IMR-90 (cell line): ENCODE data around the gene NHSL2. TPM values are rescaled to one million over a fixed set of nuclear protein-coding genes. Genes with fewer than 3 reads are reported as not detected.

Experiments
- ATAC-seq: fragments of 200-7000 bp; cut with Tn5 transposase; 2 replicates; pipeline ENCODE4 v1.9.1; 2020; ENCODE audit warnings: low read depth, mild to moderate bottlenecking, moderate library complexity
- BruUV-seq: library from RNA; stranded (reverse); fragments of 400-500 nt; replicated peaks from 2 replicates; lab custom pipeline; 2021; lab: Mats Ljungman, UMichigan
- CTCF ChIA-PET: fragments of 300-600 bp; formaldehyde crosslinking; extraction: SDS; loops from one replicate; lab custom pipeline; 2021; ENCODE audit warnings: antibody characterized with exemption; lab: Yijun Ruan, JAX
- POLR2A ChIA-PET: fragments of 300-600 bp; sonication (Branson Sonifier 250); formaldehyde crosslinking; loops from one replicate; lab custom pipeline; 2022; ENCODE audit warnings: antibody characterized with exemption; ENCODE audit not compliant: unreplicated experiment; lab: Charles Lee
- DNase-seq: peaks from one replicate; pipeline ENCODE4 v3.0.0; 2013
- H2AFZ ChIP-seq: replicated peaks from 2 replicates; pipeline ENCODE3; 2013; ENCODE audit warnings: low read length, mild to moderate bottlenecking; ENCODE audit not compliant: poor library complexity
- H2AK5ac ChIP-seq: 2 replicates; pipeline ENCODE4 v1.6.1; 2013; ENCODE audit warnings: low read depth, low read length, inconsistent platforms
- H2AK9ac ChIP-seq: replicated peaks from 2 replicates; pipeline ENCODE3; 2013; ENCODE audit warnings: mild to moderate bottlenecking, low read depth, low read length, moderate library complexity; ENCODE audit not compliant: poor library complexity
- H2BK120ac ChIP-seq: 2 replicates; pipeline ENCODE4 v1.6.1; 2013; ENCODE audit warnings: low read depth, low read length, inconsistent platforms
- H2BK15ac ChIP-seq: 3 replicates; pipeline ENCODE4 v1.6.1; 2013; ENCODE audit warnings: low read depth, low read length, inconsistent platforms
- H2BK20ac ChIP-seq: 2 replicates; pipeline ENCODE4 v1.6.1; 2013; ENCODE audit warnings: low read depth, mild to moderate bottlenecking, inconsistent platforms, low read length, moderate library complexity
- H2BK5ac ChIP-seq: 2 replicates; pipeline ENCODE4 v1.6.1; 2013; ENCODE audit warnings: mild to moderate bottlenecking, low read depth, low read length, inconsistent platforms; ENCODE audit not compliant: poor library complexity, severe bottlenecking
- H3K14ac ChIP-seq: replicated peaks from 2 replicates; pipeline ENCODE4 v1.6.1; 2013; ENCODE audit warnings: low read depth, low read length, inconsistent platforms
- H3K18ac ChIP-seq: 2 replicates; pipeline ENCODE4 v1.6.1; 2013; ENCODE audit warnings: low read depth, low read length, control low read depth
- H3K23ac ChIP-seq: 2 replicates; pipeline ENCODE4 v1.6.1; 2013; ENCODE audit warnings: low read depth, low read length, inconsistent platforms
- H3K27ac ChIP-seq: 2 replicates; pipeline ENCODE4 v1.5.1; 2013; ENCODE audit warnings: mild to moderate bottlenecking, control low read depth, low read length; ENCODE audit not compliant: insufficient read depth
- H3K27me3 ChIP-seq: 2 replicates; pipeline ENCODE4 v1.6.1; 2013; ENCODE audit warnings: low read length; ENCODE audit not compliant: control insufficient read depth, insufficient read depth
- H3K36me3 ChIP-seq: 2 replicates; pipeline ENCODE4 v1.6.1; 2013; ENCODE audit warnings: low read length, mixed read lengths; ENCODE audit not compliant: control insufficient read depth, insufficient read depth
- H3K4ac ChIP-seq: 2 replicates; pipeline ENCODE4 v1.6.1; 2013; ENCODE audit warnings: low read depth, low read length, inconsistent platforms
- H3K4me1 ChIP-seq: 2 replicates; pipeline ENCODE4 v1.6.1; 2013; ENCODE audit warnings: low read length, mixed read lengths; ENCODE audit not compliant: control insufficient read depth, insufficient read depth
- H3K4me2 ChIP-seq: 2 replicates; pipeline ENCODE4 v1.6.1; 2013; ENCODE audit warnings: low read depth, mild to moderate bottlenecking, control low read depth, low read length, moderate library complexity
- H3K4me3 ChIP-seq: 2 replicates; pipeline ENCODE4 v1.5.1; 2013; ENCODE audit warnings: low read depth, mild to moderate bottlenecking, control low read depth, low read length, moderate library complexity; ENCODE audit not compliant: insufficient read depth
- H3K56ac ChIP-seq: 2 replicates; pipeline ENCODE4 v1.6.1; 2013; ENCODE audit warnings: low read length, inconsistent platforms; ENCODE audit not compliant: insufficient read depth; ENCODE audit errors: extremely low read depth
- H3K79me1 ChIP-seq, 2 experiments: 2 replicates each; pipeline ENCODE4 v1.6.1; 2013; ENCODE audit warnings: low read length in 2 of 2, inconsistent platforms in 1 of 2, low read depth in 1 of 2
- H3K9ac ChIP-seq: 2 replicates; pipeline ENCODE4 v1.6.1; 2013; ENCODE audit warnings: low read depth, low read length, control low read depth
- H3K9me1 ChIP-seq: 2 replicates; pipeline ENCODE4 v1.6.1; 2013; ENCODE audit warnings: low read length, inconsistent platforms; ENCODE audit not compliant: insufficient read depth
- H3K9me3 ChIP-seq: 2 replicates; pipeline ENCODE4 v1.6.1; 2013; ENCODE audit warnings: low read length; ENCODE audit not compliant: control insufficient read depth, insufficient read depth
- H4K20me1 ChIP-seq: 2 replicates; pipeline ENCODE4 v1.6.1; 2013; ENCODE audit warnings: low read length, inconsistent platforms; ENCODE audit not compliant: insufficient read depth
- H4K5ac ChIP-seq: 2 replicates; pipeline ENCODE4 v1.6.1; 2013; ENCODE audit warnings: mild to moderate bottlenecking, low read depth, low read length, control low read depth
- H4K8ac ChIP-seq, 2 experiments: 2 replicates each; pipeline ENCODE4 v1.6.1; 2013; ENCODE audit warnings: low read depth in 2 of 2, low read length in 2 of 2, control low read depth in 1 of 2, inconsistent platforms in 1 of 2
- H4K91ac ChIP-seq: 2 replicates; pipeline ENCODE4 v1.6.1; 2013; ENCODE audit warnings: low read depth, low read length, inconsistent platforms; ENCODE audit not compliant: insufficient read depth
- BHLHE40 ChIP-seq: fragments of 150-350 bp; IDR thresholded peaks from 2 replicates; pipeline ENCODE4 v1.6.1; 2016; ENCODE audit warnings: mild to moderate bottlenecking, low read depth, low read length
- CEBPB ChIP-seq: IDR thresholded peaks from 2 replicates; pipeline ENCODE4 v1.6.1; 2012; ENCODE audit warnings: low read depth, low read length, improper control_type of control experiment
- CHD1 ChIP-seq: IDR thresholded peaks from 2 replicates; pipeline ENCODE4 v1.6.1; 2012; ENCODE audit warnings: low read depth, low read length, improper control_type of control experiment
- CTCF ChIP-seq: conservative IDR thresholded peaks from 2 replicates; pipeline ENCODE4 v1.5.1; 2012; ENCODE audit warnings: mild to moderate bottlenecking, low read depth, low read length, improper control_type of control experiment
- ELK1 ChIP-seq: fragments of 150-350 bp; IDR thresholded peaks from 2 replicates; pipeline ENCODE4 v1.6.1; 2016; ENCODE audit warnings: low read depth, mild to moderate bottlenecking, low read length, moderate library complexity, borderline replicate concordance
- FOS ChIP-seq: fragments of 150-350 bp; IDR thresholded peaks from 2 replicates; pipeline ENCODE4 v1.6.1; 2016; ENCODE audit warnings: low read depth, low read length
- MAFK ChIP-seq: IDR thresholded peaks from 2 replicates; pipeline ENCODE4 v1.6.1; 2012; ENCODE audit warnings: low read depth, low read length, improper control_type of control experiment
- MAZ ChIP-seq: IDR thresholded peaks from 2 replicates; pipeline ENCODE4 v1.6.1; 2012; ENCODE audit warnings: low read depth, mild to moderate bottlenecking, low read length, improper control_type of control experiment, moderate library complexity, borderline replicate concordance
- MXI1 ChIP-seq: IDR thresholded peaks from 2 replicates; pipeline ENCODE4 v1.6.1; 2012; ENCODE audit warnings: low read depth, mild to moderate bottlenecking, low read length, moderate library complexity, borderline replicate concordance
- NFE2L2 ChIP-seq: fragments of 150-350 bp; IDR thresholded peaks from 2 replicates; pipeline ENCODE4 v1.6.1; 2016; ENCODE audit warnings: low read depth, mild to moderate bottlenecking, low read length
- POLR2A ChIP-seq: IDR thresholded peaks from 2 replicates; pipeline ENCODE4 v1.6.1; 2012; ENCODE audit warnings: mild to moderate bottlenecking, low read depth, low read length
- RAD21 ChIP-seq: IDR thresholded peaks from 2 replicates; pipeline ENCODE4 v1.6.1; 2012; ENCODE audit warnings: low read length, improper control_type of control experiment
- RCOR1 ChIP-seq: IDR thresholded peaks from 2 replicates; pipeline ENCODE4 v1.6.1; 2012; ENCODE audit warnings: mild to moderate bottlenecking, low read length, improper control_type of control experiment; ENCODE audit not compliant: insufficient replicate concordance
- RFX5 ChIP-seq: IDR thresholded peaks from 2 replicates; pipeline ENCODE4 v1.8.0; 2012; ENCODE audit warnings: low read depth, mild to moderate bottlenecking, low read length, moderate library complexity
- SMC3 ChIP-seq: fragments of 150-350 bp; IDR thresholded peaks from 2 replicates; pipeline ENCODE4 v1.6.1; 2016; ENCODE audit warnings: low read depth, mild to moderate bottlenecking, antibody characterized with exemption, low read length, moderate library complexity
- USF2 ChIP-seq: fragments of 150-350 bp; IDR thresholded peaks from 2 replicates; pipeline ENCODE4 v1.6.1; 2017; ENCODE audit warnings: mild to moderate bottlenecking, antibody characterized with exemption, low read length, low read depth
- WGBS, 2 experiments: methylation state at CpG; one replicate each; pipeline versions ENCODE4 v1.1.5 to v1.1.7; 2013; ENCODE audit warnings: missing lambda C conversion rate in 2 of 2; ENCODE audit not compliant: insufficient read length in 1 of 2; ENCODE audit errors: extremely low coverage in 2 of 2; 5-methylcytosine and 5-hydroxymethylcytosine counted together
- dilution Hi-C: fragments of 300-500 bp; cut with HindIII; formaldehyde crosslinking; loops from one replicate; pipeline ENCODE4 v1.14.3; 2018; ENCODE audit warnings: low sequenced_read_pairs; ENCODE audit not compliant: unreplicated experiment
- in situ Hi-C: fragments of 300-500 bp; cut with MboI; formaldehyde crosslinking; loops from 3 replicates; pipeline ENCODE4 v1.14.3; 2019; ENCODE audit warnings: low sequenced_read_pairs, inconsistent platforms, mixed read lengths
- intact Hi-C: fragments of 100-400 bp; cut with micrococcal nuclease; formaldehyde crosslinking; loops from 2 replicates; pipeline ENCODE4 v1.10.0; 2022
- polyA plus RNA-seq, 3 experiments: library from polyadenylated mRNA; depleted of rRNA; stranded (reverse); fragments of >200 nt; gene quantifications; 2 replicates each; pipeline ENCODE4 v1.2.3, GENCODE V29; 2012; ENCODE audit warnings: low replicate concordance in 1 of 3
- total RNA-seq: library from RNA; depleted of rRNA; stranded (reverse); fragments of >200 nt; gene quantifications from 2 replicates; pipeline ENCODE4 v1.2.3, GENCODE V29; 2012

The NHSL2 gene
- total and polyA plus RNA-seq, 2 of the 4 experiments (the other 2 are of a cell fraction) = 0.72 to 0.75 TPM

GRCh38 chrX:72110876-72111708, 200.4 kb downstream of the NHSL2 start:
- ATAC-seq = no peak
- Histone ChIP-seq H3K4ac (no peak overlapping the region), H4K91ac (no peak overlapping the region), H3K9me3 (no peaks in the 10 kb centered on the region), H3K14ac (no peak overlapping the region), H3K4me1 (no peaks in the 10 kb centered on the region), H3K23ac (no peak overlapping the region), H2BK5ac (no peak overlapping the region), H2BK120ac (no peak overlapping the region), H3K56ac (no peak overlapping the region), H4K8ac (no peak overlapping the region), H2BK20ac (no peak overlapping the region), H4K5ac (no peak overlapping the region), H3K4me2 (no peak overlapping the region), H3K4me3 (no peak overlapping the region), H3K9me1 (no peaks in the 10 kb centered on the region), H2BK15ac (no peak overlapping the region), H3K27ac (no peak overlapping the region), H2AK9ac (no peak overlapping the region), H3K9ac (no peak overlapping the region), H2AFZ (no peak overlapping the region), H3K27me3 (peaks cover 66% of the 10 kb centered on the region), H3K36me3 (no peaks in the 10 kb centered on the region), H2AK5ac (no peak overlapping the region), H3K18ac (no peak overlapping the region), H4K20me1 (no peaks in the 10 kb centered on the region), H3K79me1 (no peaks in the 10 kb centered on the region)
- intact Hi-C loops = no loop called here
- ChIA-PET CTCF (no interaction called here), POLR2A (no interaction called here)
- dilution Hi-C loops = no loop called here
- no peak for DNase-seq
- BruUV-seq = no TSS peak
- in situ Hi-C loops = no loop called here
- no peak for TF ChIP-seq MXI1
- no peak for TF ChIP-seq CEBPB
- TF ChIP-seq SMC3 = no peak
- TF ChIP-seq RAD21 = no peak
- TF ChIP-seq FOS = no peak
- no peak for TF ChIP-seq USF2
- TF ChIP-seq CHD1 = no peak
- no peak for TF ChIP-seq POLR2A
- no peak for TF ChIP-seq MAZ
- no peak for TF ChIP-seq NFE2L2
- TF ChIP-seq ELK1 = no peak
- no peak for TF ChIP-seq RCOR1
- TF ChIP-seq CTCF = no peak
- no peak for TF ChIP-seq MAFK
- TF ChIP-seq RFX5 = no peak
- TF ChIP-seq BHLHE40 = no peak
- no CpG with 5 or more reads among the region's 11 CpGs for WGBS, 2 experiments
